Measurements from ENCODE around the gene C1orf21.

C1orf21 gene

GRCh38 chr1:184405801-184406142 lies 18.9 kb downstream of the C1orf21 start:
- ChIA-PET POLR2A (interaction anchor here (2.6 kb wide), 1 partner anchor 19 kb away, joined by 14 read pairs; the partner anchor contains the start of gene C1orf21), CTCF (no interaction called here)
- DNase-seq (ENCODE audit: extremely low spot score), result no peak
- peak; percentile 55; the same call in 1 of the 2 replicates for TF ChIP-seq CTBP1 (IDR thresholded peaks at IDR 0.05; ENCODE audit: borderline replicate concordance)
- no peak for TF ChIP-seq L3MBTL2 (conservative IDR thresholded peaks at IDR 0.05)

GRCh38 chr1:184406479-184406878 lies 19.6 kb downstream of the C1orf21 start:
- CTCF ChIA-PET, result interaction anchor here (0.7 kb wide), 1 partner anchor 1444 kb away, joined by 3 read pairs; no protein-coding TSS in a partner anchor
- TF ChIP-seq BHLHE40 (IDR thresholded peaks at IDR 0.05; ENCODE audit: borderline replicate concordance), result no peak
- no peak for TF ChIP-seq SUZ12 (IDR thresholded peaks at IDR 0.05)
- POLR2A ChIA-PET, result no interaction called here
- no peak for DNase-seq (ENCODE audit: extremely low spot score)

- DNase-seq (ENCODE audit: extremely low spot score), result no peak
- ChIA-PET CTCF (no interaction called here), POLR2A (interaction anchor here (2.0 kb wide), 1 partner anchor 21 kb away, joined by 6 read pairs; the partner anchor contains the start of gene C1orf21)
- TF ChIP-seq FOXK2 (IDR thresholded peaks at IDR 0.05) (no peak), ARNT (IDR thresholded peaks at IDR 0.05) (no peak), CTBP1 (IDR thresholded peaks at IDR 0.05; ENCODE audit: borderline replicate concordance) (no peak), LEF1 (IDR thresholded peaks at IDR 0.05; ENCODE audit: borderline replicate concordance) (no peak), SUZ12 (IDR thresholded peaks at IDR 0.05) (no peak), HDGF (IDR thresholded peaks at IDR 0.05; ENCODE audit: borderline replicate concordance) (no peak), FOXM1 (IDR thresholded peaks at IDR 0.05; ENCODE audit: borderline replicate concordance) (no peak), BHLHE40 (IDR thresholded peaks at IDR 0.05; ENCODE audit: borderline replicate concordance) (no peak), L3MBTL2 (conservative IDR thresholded peaks at IDR 0.05) (no peak), NFRKB (IDR thresholded peaks at IDR 0.05) (no peak), SP1 (IDR thresholded peaks at IDR 0.05) (no peak), PKNOX1 (IDR thresholded peaks at IDR 0.05) (no peak), ELF4 (IDR thresholded peaks at IDR 0.05) (no peak), FOXA1 (IDR thresholded peaks at IDR 0.05) (no peak), ZNF384 (IDR thresholded peaks at IDR 0.05) (no peak), TARDBP (IDR thresholded peaks at IDR 0.05) (no peak)
Measured at GRCh38 chr1:184407816-184408510, 21.1 kb downstream of the C1orf21 start.

DNA sequence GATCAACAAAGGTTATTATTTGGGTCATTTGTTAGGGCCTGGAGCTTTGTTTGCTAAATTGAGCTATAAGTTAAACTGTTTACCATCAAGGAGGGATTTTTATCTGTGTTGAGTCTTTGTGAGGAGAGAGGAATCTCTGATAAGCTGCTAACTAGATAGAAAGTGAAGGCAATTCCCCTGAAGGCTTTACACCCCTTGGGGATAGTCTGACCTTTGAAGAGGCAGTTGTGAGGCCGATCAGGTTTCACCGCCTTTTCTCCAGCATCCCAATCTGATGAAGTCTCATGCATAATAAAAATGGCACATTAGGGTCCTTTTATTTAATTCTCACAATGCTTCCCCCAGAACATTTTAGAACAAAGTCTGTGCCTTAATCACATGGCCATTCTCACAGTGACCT lies 21.8 kb downstream of the C1orf21 start:
- ChIA-PET CTCF (no interaction called here), POLR2A (interaction anchor here (2.0 kb wide), 1 partner anchor 22 kb away, joined by 6 read pairs; the partner anchor contains the start of gene C1orf21)
- TF ChIP-seq CTBP1 (IDR thresholded peaks at IDR 0.05; ENCODE audit: borderline replicate concordance) (no peak), SUZ12 (IDR thresholded peaks at IDR 0.05) (no peak), HDGF (IDR thresholded peaks at IDR 0.05; ENCODE audit: borderline replicate concordance) (no peak), LEF1 (IDR thresholded peaks at IDR 0.05; ENCODE audit: borderline replicate concordance) (no peak), L3MBTL2 (conservative IDR thresholded peaks at IDR 0.05) (no peak), NFRKB (IDR thresholded peaks at IDR 0.05) (no peak), PKNOX1 (IDR thresholded peaks at IDR 0.05) (no peak), FOXK2 (IDR thresholded peaks at IDR 0.05) (no peak), FOXA1 (IDR thresholded peaks at IDR 0.05) (no peak)
- no peak for DNase-seq (ENCODE audit: extremely low spot score)

DNA sequence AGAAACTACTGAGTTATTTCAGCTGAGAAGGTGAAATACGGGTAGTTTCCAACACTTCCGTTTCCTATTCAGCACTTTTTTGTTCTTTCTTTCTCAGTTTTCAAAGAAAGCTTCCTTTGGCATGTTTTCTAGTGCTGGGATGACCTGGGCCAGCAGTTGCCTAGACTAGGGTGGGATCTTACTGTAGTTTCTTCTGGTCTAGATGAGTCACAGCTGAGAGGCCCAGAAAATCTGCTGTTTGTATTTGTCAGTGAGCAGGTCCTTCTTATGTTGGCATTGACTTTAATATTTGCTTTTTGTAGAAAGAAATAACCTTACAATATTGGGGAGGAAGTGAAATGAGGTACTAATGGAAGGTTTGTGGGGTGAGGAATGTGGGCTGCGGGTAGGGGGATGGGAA lies 22.2 kb downstream of the C1orf21 start:
- ChIA-PET CTCF (interaction anchor here (0.6 kb wide), 1 partner anchor 84 kb away, joined by 3 read pairs; no protein-coding TSS in a partner anchor), POLR2A (interaction anchor here (2.0 kb wide), 1 partner anchor 22 kb away, joined by 6 read pairs; the partner anchor contains the start of gene C1orf21)
- no peak for DNase-seq (ENCODE audit: extremely low spot score)
- TF ChIP-seq NFRKB (IDR thresholded peaks at IDR 0.05), result no peak
- no peak for TF ChIP-seq SP1 (IDR thresholded peaks at IDR 0.05)
- no peak for TF ChIP-seq HDGF (IDR thresholded peaks at IDR 0.05; ENCODE audit: borderline replicate concordance)

DNA sequence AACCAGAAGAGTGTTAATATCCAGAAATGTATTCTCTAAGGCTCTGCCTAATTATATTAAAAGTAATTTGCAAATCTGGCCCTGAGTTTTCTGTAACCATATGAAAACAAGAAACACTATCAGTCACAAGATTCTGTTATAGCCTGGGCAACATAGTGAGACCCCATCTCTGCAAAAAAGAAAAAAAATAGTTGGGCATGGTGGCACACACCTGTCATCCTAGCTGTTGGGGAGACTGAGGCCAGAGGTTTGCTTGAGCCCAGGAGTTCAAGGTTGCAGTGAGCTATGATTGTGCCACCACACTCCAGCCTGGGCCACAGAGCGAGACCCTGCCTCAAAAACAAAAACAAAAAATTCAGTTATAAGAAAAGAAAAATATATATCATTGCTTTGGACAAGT lies 25.6 kb downstream of the C1orf21 start:
- CTCF ChIA-PET, result no interaction called here

DNA sequence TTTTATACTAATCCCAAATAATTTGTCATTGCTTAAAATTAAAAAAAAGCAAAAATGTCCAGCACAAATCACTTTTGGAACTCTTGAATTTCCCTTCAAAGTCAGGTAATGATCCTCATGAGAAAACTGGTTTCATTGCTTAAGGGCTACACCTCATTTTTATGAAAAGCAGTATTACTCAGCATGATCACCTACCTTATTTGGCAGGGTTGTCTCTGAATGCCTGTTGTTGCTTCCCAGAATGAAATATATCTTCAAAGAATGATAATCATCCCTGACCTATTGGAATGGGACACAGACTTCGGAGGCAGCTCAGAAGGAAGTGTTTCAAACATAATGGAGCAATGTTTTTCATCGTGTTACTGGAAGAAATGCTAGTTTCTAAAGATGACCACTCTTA lies 29.7 kb downstream of the C1orf21 start:
- POLR2A ChIA-PET, result no interaction called here
- no peak for TF ChIP-seq ELF4 (IDR thresholded peaks at IDR 0.05)
- TF ChIP-seq SUZ12 (IDR thresholded peaks at IDR 0.05), result no peak
- TF ChIP-seq SP1 (IDR thresholded peaks at IDR 0.05), result no peak
- no peak for TF ChIP-seq ARNT (IDR thresholded peaks at IDR 0.05)
- DNase-seq (ENCODE audit: extremely low spot score), result no peak
- CTCF ChIA-PET, result interaction anchor here (0.9 kb wide), 1 partner anchor 9 kb away, joined by 3 read pairs; no protein-coding TSS in a partner anchor

More for the DNA sequence above, 25.6 kb downstream of the C1orf21 start:
- DNase-seq (ENCODE audit: extremely low spot score), result no peak
- no peak for TF ChIP-seq TARDBP (IDR thresholded peaks at IDR 0.05)
- POLR2A ChIA-PET, result no interaction called here

DNA sequence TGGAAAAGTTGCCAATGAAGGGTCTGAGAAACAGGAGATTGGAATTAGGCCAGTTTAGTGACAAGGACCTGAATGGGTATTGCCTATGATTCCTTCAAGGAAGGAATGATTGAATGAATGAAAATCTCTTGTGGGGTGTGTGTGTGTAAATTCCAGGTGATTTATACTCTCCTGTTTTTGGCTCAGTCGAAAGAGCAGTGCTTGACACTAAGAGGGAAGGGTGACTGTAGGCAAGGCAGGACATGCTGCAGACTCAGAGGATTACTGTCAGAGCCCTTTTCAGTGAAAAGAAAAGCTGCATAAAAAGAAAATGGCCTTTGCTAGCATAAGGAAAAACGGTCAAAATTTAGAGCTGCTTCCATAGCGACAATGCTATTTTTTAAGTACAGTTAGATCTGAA lies 30.1 kb downstream of the C1orf21 start:
- no peak for DNase-seq (ENCODE audit: extremely low spot score)
- ChIA-PET CTCF (interaction anchor here (0.9 kb wide), 1 partner anchor 9 kb away, joined by 3 read pairs; no protein-coding TSS in a partner anchor), POLR2A (interaction anchor here (0.8 kb wide), 1 partner anchor 30 kb away, joined by 3 read pairs; the partner anchor contains the start of gene C1orf21)
- no peak for TF ChIP-seq ZNF384 (IDR thresholded peaks at IDR 0.05)
- no peak for TF ChIP-seq HDGF (IDR thresholded peaks at IDR 0.05; ENCODE audit: borderline replicate concordance)
- TF ChIP-seq FOXA1 (IDR thresholded peaks at IDR 0.05), result no peak
- no peak for TF ChIP-seq SP1 (IDR thresholded peaks at IDR 0.05)
- TF ChIP-seq CTBP1 (IDR thresholded peaks at IDR 0.05; ENCODE audit: borderline replicate concordance), result no peak
- no peak for TF ChIP-seq ELF4 (IDR thresholded peaks at IDR 0.05)
- TF ChIP-seq ARNT (IDR thresholded peaks at IDR 0.05), result no peak
- TF ChIP-seq TARDBP (IDR thresholded peaks at IDR 0.05), result no peak
- no peak for TF ChIP-seq FOXM1 (IDR thresholded peaks at IDR 0.05; ENCODE audit: borderline replicate concordance)
- TF ChIP-seq PKNOX1 (IDR thresholded peaks at IDR 0.05), result no peak
- no peak for TF ChIP-seq NFRKB (IDR thresholded peaks at IDR 0.05)
- no peak for TF ChIP-seq SUZ12 (IDR thresholded peaks at IDR 0.05)
- no peak for TF ChIP-seq FOXK2 (IDR thresholded peaks at IDR 0.05)
- no peak for TF ChIP-seq L3MBTL2 (conservative IDR thresholded peaks at IDR 0.05)
- no peak for TF ChIP-seq LEF1 (IDR thresholded peaks at IDR 0.05; ENCODE audit: borderline replicate concordance)
- no peak for TF ChIP-seq BHLHE40 (IDR thresholded peaks at IDR 0.05; ENCODE audit: borderline replicate concordance)

Data from HEK293T (cell line).